Measurements from ENCODE around the gene KCTD13. TPM values are rescaled to one million over a fixed set of nuclear protein-coding genes. Genes with fewer than 3 reads are reported as not detected.

The KCTD13 gene
- total RNA-seq, 3 donors from 2014 or later, result 22.2 to 25.8 (median 22.9) TPM

- no peak for TF ChIP-seq CTCF (IDR thresholded peaks at IDR 0.05)
- Histone ChIP-seq H3K4me1 (ENCODE audit: low read depth) (peaks cover 18% of the 10 kb centered on the region), H3K4me3 (no peak overlapping the region), H3K9me3 (no peaks in the 10 kb centered on the region), H3K36me3 (ENCODE audit: low read depth) (peaks cover 7% of the 10 kb centered on the region)
- intact Hi-C loops (cut with DNase I, micrococcal nuclease), result no loop called here
- ATAC-seq (no peak), DNase-seq (no peak)
These were observed 65.8 kb downstream of the KCTD13 start for GRCh38 chr16:29860218-29860617.

- no peak for TF ChIP-seq CTCF (IDR thresholded peaks at IDR 0.05)
- no peak for ATAC-seq
- H3K9me3 ChIP-seq, result no peaks in the 10 kb centered on the region
- DNase-seq, result no peak
- peaks cover 7% of the 10 kb centered on the region for H3K36me3 ChIP-seq (ENCODE audit: low read depth)
- no peak overlapping the region for H3K4me3 ChIP-seq
- peaks cover 18% of the 10 kb centered on the region for H3K4me1 ChIP-seq (ENCODE audit: low read depth)
- intact Hi-C loops (cut with DNase I, micrococcal nuclease), result no loop called here
These were observed 67.1 kb downstream of the KCTD13 start for GRCh38 chr16:29858974-29859373.

GRCh38 chr16:29858149-29858849, 67.7 kb downstream of the KCTD13 start:
- intact Hi-C loops (cut with DNase I, micrococcal nuclease), result no loop called here
- Histone ChIP-seq H3K4me3 (no peak overlapping the region), H3K36me3 (ENCODE audit: low read depth) (peaks cover 7% of the 10 kb centered on the region), H3K9me3 (no peaks in the 10 kb centered on the region), H3K4me1 (ENCODE audit: low read depth) (peaks cover 18% of the 10 kb centered on the region)
- DNase-seq, result no peak
- no peak for ATAC-seq
- TF ChIP-seq CTCF (IDR thresholded peaks at IDR 0.05), result no peak

GRCh38 chr16:29857133-29857760, 68.8 kb downstream of the KCTD13 start:
- TF ChIP-seq CTCF (IDR thresholded peaks at IDR 0.05), result no peak
- Histone ChIP-seq H3K4me3 (no peak overlapping the region), H3K4me1 (ENCODE audit: low read depth) (peaks cover 16% of the 10 kb centered on the region), H3K9me3 (no peaks in the 10 kb centered on the region), H3K36me3 (ENCODE audit: low read depth) (peaks cover 7% of the 10 kb centered on the region)
- no peak for ATAC-seq
- intact Hi-C loops (cut with DNase I, micrococcal nuclease), result no loop called here
- DNase-seq, result no peak

Other genes starting within 250 kb of the KCTD13 start
- gene QPRT, start 247.0 kb downstream of the KCTD13 start, total RNA-seq, result 10 to 100 TPM; 25.3 to 54.6 (median 25.4) TPM
- gene C16orf54, start 180.2 kb downstream of the KCTD13 start, total RNA-seq, result 1 to 10 TPM; 1.6 to 3.4 (median 1.7) TPM
- 100 to 1,000 TPM; 196 to 671 (median 551) TPM for gene ZG16, start 148.0 kb downstream of the KCTD13 start, total RNA-seq
- 10 to 100 TPM; 24.7 to 56.2 (median 53.0) TPM for gene KIF22, start 135.5 kb downstream of the KCTD13 start, total RNA-seq
- 100 to 1,000 TPM; 224 to 415 (median 225) TPM for gene MAZ, start 119.7 kb downstream of the KCTD13 start, total RNA-seq
- gene PRRT2, start 114.0 kb downstream of the KCTD13 start, total RNA-seq, result 10 to 100 TPM in 1 of 3 donors, under 1 TPM in 2; 0.81 to 15.2 (median 0.94) TPM
- gene PAGR1, start 110.1 kb downstream of the KCTD13 start, total RNA-seq, result 10 to 100 TPM; 15.6 to 25.1 (median 20.5) TPM
- 100 to 1,000 TPM; 307 to 552 (median 529) TPM for gene MVP, start 105.8 kb downstream of the KCTD13 start, total RNA-seq
- 100 to 1,000 TPM in 1 of 3 donors, 10 to 100 TPM in 2; 53.1 to 102 (median 90.5) TPM for gene CDIPT, start 63.0 kb downstream of the KCTD13 start, total RNA-seq
- 1 to 10 TPM; 6.1 to 9.6 (median 7.0) TPM for gene SEZ6L2, start 26.7 kb downstream of the KCTD13 start, total RNA-seq
- 1 to 10 TPM; 1.6 to 1.9 (median 1.8) TPM for gene ASPHD1, start 25.7 kb downstream of the KCTD13 start, total RNA-seq
- gene TMEM219, start 35.9 kb upstream of the KCTD13 start, total RNA-seq, result 100 to 1,000 TPM; 116 to 209 (median 130) TPM
- 10 to 100 TPM; 46.6 to 53.4 (median 50.5) TPM for gene TAOK2, start 47.6 kb upstream of the KCTD13 start, total RNA-seq
- gene HIRIP3, start 69.4 kb upstream of the KCTD13 start, total RNA-seq, result 10 to 100 TPM; 11.3 to 21.3 (median 11.9) TPM
- gene INO80E, start 70.0 kb upstream of the KCTD13 start, total RNA-seq, result 10 to 100 TPM; 71.2 to 79.5 (median 78.4) TPM
- gene DOC2A, start 84.8 kb upstream of the KCTD13 start, total RNA-seq, result 10 to 100 TPM in 1 of 3 donors, 1 to 10 TPM in 2; 5.2 to 16.8 (median 7.5) TPM
- not detected for gene C16orf92, start 97.0 kb upstream of the KCTD13 start, total RNA-seq
- gene TLCD3B, start 105.0 kb upstream of the KCTD13 start, total RNA-seq, result under 1 TPM in 2 of 3 donors, not detected in 1; 0.38 to 0.46 TPM
- gene ALDOA, start 139.5 kb upstream of the KCTD13 start, total RNA-seq, result 1,000 to 10,000 TPM; 1,235 to 2,016 (median 1,778) TPM
- gene PPP4C, start 149.8 kb upstream of the KCTD13 start, total RNA-seq, result 100 to 1,000 TPM in 2 of 3 donors, 10 to 100 TPM in 1; 71.7 to 109 (median 102) TPM
- gene TBX6, start 165.7 kb upstream of the KCTD13 start, total RNA-seq, result 1 to 10 TPM in 1 of 3 donors, under 1 TPM in 2; 0.63 to 1.9 (median 0.90) TPM
- gene YPEL3, start 170.0 kb upstream of the KCTD13 start, total RNA-seq, result 10 to 100 TPM; 30.5 to 78.4 (median 69.3) TPM
- gene GDPD3, start 187.3 kb upstream of the KCTD13 start, total RNA-seq, result 10 to 100 TPM; 29.6 to 75.3 (median 51.7) TPM
- gene MAPK3, start 197.0 kb upstream of the KCTD13 start, total RNA-seq, result 100 to 1,000 TPM; 200 to 378 (median 285) TPM

All from mucosa of descending colon (tissue), 3 donors.